Measurements from ENCODE around the gene FADD.

The FADD gene

DNA sequence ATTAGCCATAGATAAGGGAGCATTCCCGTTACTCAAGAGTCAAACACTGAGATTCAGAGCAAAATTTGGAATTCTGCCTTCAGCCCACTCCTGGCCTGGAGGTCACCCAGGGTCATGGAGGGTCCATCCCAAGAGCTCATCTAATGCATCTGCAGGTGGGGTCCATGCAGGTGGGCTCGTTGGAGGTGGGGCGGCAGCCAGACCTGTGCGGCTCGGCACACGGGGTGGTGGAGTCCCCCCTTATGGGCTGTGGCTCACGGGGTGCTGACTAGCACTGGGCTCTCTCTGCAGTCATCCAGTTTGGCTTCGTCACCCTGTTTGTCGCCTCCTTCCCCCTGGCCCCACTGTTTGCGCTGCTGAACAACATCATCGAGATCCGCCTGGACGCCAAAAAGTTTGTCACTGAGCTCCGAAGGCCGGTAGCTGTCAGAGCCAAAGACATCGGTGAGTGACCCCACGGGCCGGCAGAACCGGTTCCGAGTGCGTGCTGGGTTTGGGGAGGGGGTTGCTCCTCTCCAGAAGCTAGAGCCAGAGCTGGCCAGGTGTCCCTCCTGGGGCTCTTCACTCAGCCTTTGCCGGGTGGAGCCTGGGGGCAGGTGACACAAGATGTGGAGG is 32.4 kb upstream of the FADD start:
- no peak overlapping the region for H3K27ac ChIP-seq (ENCODE audit: insufficient read depth in 1 of 2, low read depth in 1 of 2, low read length in 2 of 2, poor library complexity in 1 of 2, severe bottlenecking in 2 of 2)
- peaks cover 0 to 28% (median 0%) of the 10 kb centered on the region in 5 experiments for H3K27me3 ChIP-seq (replicated peaks in 2 of 5; ENCODE audit: control insufficient read depth in 4 of 5, insufficient read depth in 5 of 5, low read length in 4 of 5)
- 95% methylated on average over 20 of the region's 22 CpGs for WGBS (ENCODE audit: insufficient coverage)
- DNase-seq: no peak
- CTCF ChIA-PET: interaction anchor here (0.9 kb wide), 1 partner anchor 250 kb away, joined by 3 read pairs; no protein-coding TSS in a partner anchor
- H3K4me1 ChIP-seq (ENCODE audit: control extremely low read depth in 1 of 4, control insufficient read depth in 4 of 4, insufficient read depth in 4 of 4, low read length in 3 of 4): peaks cover 0 to 6% (median 0%) of the 10 kb centered on the region in 4 experiments
- H3K9me3 ChIP-seq (ENCODE audit: control extremely low read depth in 1 of 5, control insufficient read depth in 4 of 5, insufficient read depth in 2 of 5, low read depth in 1 of 5, low read length in 4 of 5): no peaks in the 10 kb centered on the region
- H3K4me3 ChIP-seq (ENCODE audit: control insufficient read depth in 1 of 7, extremely low read depth in 1 of 7, insufficient read depth in 4 of 7, low read depth in 2 of 7, low read length in 6 of 7): no peak overlapping the region
- POLR2A ChIA-PET: interaction anchor here (0.6 kb wide), 1 partner anchor 81 kb away, joined by 3 read pairs; no protein-coding TSS in a partner anchor
- H3K36me3 ChIP-seq (ENCODE audit: control insufficient read depth in 4 of 4, insufficient read depth in 4 of 4, low read length in 3 of 4): no peaks in the 10 kb centered on the region

DNA sequence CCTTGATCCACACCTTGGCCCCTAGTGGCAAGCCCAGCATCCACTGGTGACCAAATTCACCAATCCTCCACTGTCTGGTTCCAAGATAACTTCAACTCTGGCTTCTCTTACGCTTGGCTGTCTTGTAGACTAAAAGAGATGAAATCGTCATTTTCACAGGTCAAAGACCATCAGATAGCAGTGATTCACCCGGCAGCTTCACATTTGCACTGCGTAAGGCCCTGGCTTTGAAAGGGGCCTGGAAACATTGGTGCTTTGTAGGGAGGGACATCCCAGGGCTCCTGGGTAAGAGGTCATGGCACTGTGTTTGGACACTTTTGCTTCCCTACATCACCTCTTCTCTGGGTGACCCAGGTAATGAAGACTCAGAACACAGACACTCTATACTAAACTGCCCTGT is 30.1 kb upstream of the FADD start:
- no peaks in the 10 kb centered on the region for H3K36me3 ChIP-seq (ENCODE audit: control insufficient read depth in 4 of 4, insufficient read depth in 4 of 4, low read length in 3 of 4)
- ChIA-PET POLR2A (no interaction called here), CTCF (interaction anchor here (0.6 to 1.1 kb wide), 2 partner anchors 12 to 23 kb away, joined by 3 read pairs; no protein-coding TSS in a partner anchor)
- no peak overlapping the region for H3K4me3 ChIP-seq (ENCODE audit: control insufficient read depth in 1 of 7, extremely low read depth in 1 of 7, insufficient read depth in 4 of 7, low read depth in 2 of 7, low read length in 6 of 7)
- 92% methylated on average over 4 of the region's 4 CpGs for WGBS (ENCODE audit: insufficient coverage)
- no peaks in the 10 kb centered on the region for H3K9me3 ChIP-seq (ENCODE audit: control extremely low read depth in 1 of 5, control insufficient read depth in 4 of 5, insufficient read depth in 2 of 5, low read depth in 1 of 5, low read length in 4 of 5)
- H3K27ac ChIP-seq (ENCODE audit: insufficient read depth in 1 of 2, low read depth in 1 of 2, low read length in 2 of 2, poor library complexity in 1 of 2, severe bottlenecking in 2 of 2): no peak overlapping the region
- peaks cover 0 to 19% (median 0%) of the 10 kb centered on the region in 5 experiments for H3K27me3 ChIP-seq (replicated peaks in 2 of 5; ENCODE audit: control insufficient read depth in 4 of 5, insufficient read depth in 5 of 5, low read length in 4 of 5)
- no peak for DNase-seq
- H3K4me1 ChIP-seq (ENCODE audit: control extremely low read depth in 1 of 4, control insufficient read depth in 4 of 4, insufficient read depth in 4 of 4, low read length in 3 of 4): peaks cover 0 to 6% (median 0%) of the 10 kb centered on the region in 4 experiments

DNA sequence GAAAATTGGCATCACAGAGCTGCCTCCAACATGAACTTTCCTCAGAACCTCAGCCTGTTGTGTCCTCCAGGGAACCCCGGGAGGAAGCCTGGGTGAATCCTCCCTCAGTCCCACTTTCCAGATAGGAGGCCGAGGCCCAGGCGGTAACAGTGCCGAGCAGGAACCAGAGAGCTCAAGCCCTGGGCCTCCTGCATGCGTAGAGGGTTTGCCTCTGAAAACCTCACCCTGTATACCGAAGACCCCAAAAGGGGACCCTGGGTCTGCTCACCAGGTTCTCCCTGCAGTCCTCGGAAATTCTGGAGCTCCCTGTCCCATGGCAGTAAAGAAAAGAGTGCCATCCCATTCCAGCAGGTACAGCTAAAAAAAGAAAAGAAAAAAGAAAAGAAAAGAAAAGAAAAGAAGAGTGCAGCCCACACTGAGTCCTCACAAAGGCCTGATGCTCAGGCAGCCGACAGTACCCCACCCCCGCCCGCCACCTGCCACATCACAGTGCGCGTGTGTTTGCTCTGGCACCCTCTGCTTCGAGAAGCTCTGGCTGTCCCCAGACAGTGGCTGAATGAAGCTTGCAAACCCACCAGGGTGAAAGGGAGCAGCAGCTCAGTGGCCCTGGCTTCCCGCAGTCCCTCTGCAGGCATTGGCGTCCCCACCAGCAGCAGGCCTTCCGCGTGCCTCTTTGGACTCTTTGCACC is 28.4 kb upstream of the FADD start:
- H3K4me1 ChIP-seq (ENCODE audit: control extremely low read depth in 1 of 4, control insufficient read depth in 4 of 4, insufficient read depth in 4 of 4, low read length in 3 of 4): peaks cover 0 to under 1% (median 0%) of the 10 kb centered on the region in 4 experiments
- no peaks in the 10 kb centered on the region for H3K36me3 ChIP-seq (ENCODE audit: control insufficient read depth in 4 of 4, insufficient read depth in 4 of 4, low read length in 3 of 4)
- H3K27ac ChIP-seq (ENCODE audit: insufficient read depth in 1 of 2, low read depth in 1 of 2, low read length in 2 of 2, poor library complexity in 1 of 2, severe bottlenecking in 2 of 2): no peak overlapping the region
- POLR2A ChIA-PET: interaction anchor here (0.6 kb wide), 1 partner anchor 9 kb away, joined by 4 read pairs; no protein-coding TSS in a partner anchor
- peaks cover 0 to 4% (median 0%) of the 10 kb centered on the region in 5 experiments for H3K27me3 ChIP-seq (replicated peaks in 2 of 5; ENCODE audit: control insufficient read depth in 4 of 5, insufficient read depth in 5 of 5, low read length in 4 of 5)
- CTCF ChIA-PET: no interaction called here
- 95% methylated on average over 17 of the region's 17 CpGs for WGBS (ENCODE audit: insufficient coverage)
- no peak for DNase-seq
- no peaks in the 10 kb centered on the region for H3K9me3 ChIP-seq (ENCODE audit: control extremely low read depth in 1 of 5, control insufficient read depth in 4 of 5, insufficient read depth in 2 of 5, low read depth in 1 of 5, low read length in 4 of 5)
- H3K4me3 ChIP-seq (ENCODE audit: control insufficient read depth in 1 of 7, extremely low read depth in 1 of 7, insufficient read depth in 4 of 7, low read depth in 2 of 7, low read length in 6 of 7): no peak overlapping the region

DNA sequence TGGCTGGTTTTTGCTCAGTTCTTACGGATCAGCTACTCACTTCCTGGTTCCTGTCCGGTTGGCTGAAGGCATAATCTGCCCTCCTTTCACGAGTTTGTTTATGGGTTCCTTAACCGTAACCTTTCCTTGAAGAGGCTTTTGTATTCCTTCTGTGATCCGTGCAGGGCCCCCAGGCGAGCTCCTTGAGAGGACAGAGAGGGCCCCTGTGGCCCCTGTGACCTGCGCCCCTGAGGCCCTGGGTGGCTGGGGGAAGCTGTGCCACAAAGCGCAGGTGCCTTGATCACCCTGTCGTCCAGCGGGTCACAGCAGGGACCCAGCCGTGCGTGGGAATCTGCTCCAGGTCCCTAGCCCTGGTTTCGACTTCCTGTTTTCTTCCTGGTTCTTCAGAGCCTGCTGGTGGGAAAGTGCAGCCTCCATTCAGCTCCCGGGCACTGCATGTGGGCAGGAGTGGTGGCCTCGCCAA is 27.8 kb upstream of the FADD start:
- ChIA-PET CTCF (no interaction called here), POLR2A (interaction anchor here (0.6 kb wide), 1 partner anchor 10 kb away, joined by 4 read pairs; no protein-coding TSS in a partner anchor)
- H3K36me3 ChIP-seq (ENCODE audit: control insufficient read depth in 4 of 4, insufficient read depth in 4 of 4, low read length in 3 of 4): no peaks in the 10 kb centered on the region
- H3K4me3 ChIP-seq (ENCODE audit: control insufficient read depth in 1 of 7, extremely low read depth in 1 of 7, insufficient read depth in 4 of 7, low read depth in 2 of 7, low read length in 6 of 7): no peak overlapping the region
- peaks cover 0 to 4% (median 0%) of the 10 kb centered on the region in 5 experiments for H3K27me3 ChIP-seq (replicated peaks in 2 of 5; ENCODE audit: control insufficient read depth in 4 of 5, insufficient read depth in 5 of 5, low read length in 4 of 5)
- no peak for DNase-seq
- no peak overlapping the region for H3K27ac ChIP-seq (ENCODE audit: insufficient read depth in 1 of 2, low read depth in 1 of 2, low read length in 2 of 2, poor library complexity in 1 of 2, severe bottlenecking in 2 of 2)
- no peaks in the 10 kb centered on the region for H3K9me3 ChIP-seq (ENCODE audit: control extremely low read depth in 1 of 5, control insufficient read depth in 4 of 5, insufficient read depth in 2 of 5, low read depth in 1 of 5, low read length in 4 of 5)
- no peaks in the 10 kb centered on the region for H3K4me1 ChIP-seq (ENCODE audit: control extremely low read depth in 1 of 4, control insufficient read depth in 4 of 4, insufficient read depth in 4 of 4, low read length in 3 of 4)
- 84% methylated on average over 15 of the region's 15 CpGs for WGBS (ENCODE audit: insufficient coverage)

DNA sequence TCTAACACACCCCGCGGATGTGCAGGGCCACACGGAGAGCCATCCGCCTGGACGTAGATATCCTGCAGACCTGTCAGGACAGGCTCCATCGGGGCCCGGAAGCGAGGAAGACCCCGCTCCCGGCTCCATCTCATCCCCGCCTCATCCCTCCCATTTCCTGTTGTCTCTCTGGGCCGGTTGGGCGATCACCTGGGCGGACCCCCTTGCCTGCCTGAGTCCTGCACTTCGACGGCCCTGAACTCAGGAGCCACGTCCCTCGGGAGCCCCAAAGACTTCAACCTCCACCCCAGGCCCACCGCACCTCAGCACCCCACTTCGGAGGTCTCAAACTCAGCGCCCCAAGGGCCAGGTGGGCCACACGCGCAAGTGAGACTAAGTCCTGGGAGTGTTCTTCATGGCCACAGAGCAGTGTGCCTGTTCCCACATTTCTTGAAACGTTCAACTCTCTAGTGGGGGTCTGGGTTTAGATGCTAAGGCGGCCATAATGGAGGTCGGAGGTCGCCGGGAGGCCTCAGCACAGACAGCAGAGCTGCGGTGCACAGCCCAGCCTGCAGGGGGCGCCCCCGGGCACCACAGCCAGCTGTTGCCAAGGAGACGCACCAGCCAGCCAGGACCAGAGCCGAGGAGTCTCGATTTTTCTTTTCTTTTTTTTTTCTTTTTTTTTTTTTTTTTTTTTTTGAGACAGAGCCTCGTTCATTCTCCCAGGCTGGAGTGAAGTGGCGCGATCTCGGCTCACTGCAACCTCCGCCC is 26.0 kb upstream of the FADD start:
- Histone ChIP-seq H3K27ac (ENCODE audit: insufficient read depth in 1 of 2, low read depth in 1 of 2, low read length in 2 of 2, poor library complexity in 1 of 2, severe bottlenecking in 2 of 2) (no peak overlapping the region), H3K27me3 (replicated peaks in 2 of 5; ENCODE audit: control insufficient read depth in 4 of 5, insufficient read depth in 5 of 5, low read length in 4 of 5) (peaks cover 0 to 4% (median 0%) of the 10 kb centered on the region in 5 experiments), H3K4me3 (ENCODE audit: control insufficient read depth in 1 of 7, extremely low read depth in 1 of 7, insufficient read depth in 4 of 7, low read depth in 2 of 7, low read length in 6 of 7) (no peak overlapping the region), H3K36me3 (ENCODE audit: control insufficient read depth in 4 of 4, insufficient read depth in 4 of 4, low read length in 3 of 4) (no peaks in the 10 kb centered on the region), H3K4me1 (ENCODE audit: control extremely low read depth in 1 of 4, control insufficient read depth in 4 of 4, insufficient read depth in 4 of 4, low read length in 3 of 4) (no peaks in the 10 kb centered on the region), H3K9me3 (ENCODE audit: control extremely low read depth in 1 of 5, control insufficient read depth in 4 of 5, insufficient read depth in 2 of 5, low read depth in 1 of 5, low read length in 4 of 5) (no peaks in the 10 kb centered on the region)
- ChIA-PET POLR2A (no interaction called here), CTCF (interaction anchor here (0.9 kb wide), 1 partner anchor 266 kb away, joined by 3 read pairs; no protein-coding TSS in a partner anchor)
- WGBS (ENCODE audit: insufficient coverage): 89% methylated on average over 36 of the region's 39 CpGs
- DNase-seq: peak; percentile 27 to 64 (median 57)

DNA sequence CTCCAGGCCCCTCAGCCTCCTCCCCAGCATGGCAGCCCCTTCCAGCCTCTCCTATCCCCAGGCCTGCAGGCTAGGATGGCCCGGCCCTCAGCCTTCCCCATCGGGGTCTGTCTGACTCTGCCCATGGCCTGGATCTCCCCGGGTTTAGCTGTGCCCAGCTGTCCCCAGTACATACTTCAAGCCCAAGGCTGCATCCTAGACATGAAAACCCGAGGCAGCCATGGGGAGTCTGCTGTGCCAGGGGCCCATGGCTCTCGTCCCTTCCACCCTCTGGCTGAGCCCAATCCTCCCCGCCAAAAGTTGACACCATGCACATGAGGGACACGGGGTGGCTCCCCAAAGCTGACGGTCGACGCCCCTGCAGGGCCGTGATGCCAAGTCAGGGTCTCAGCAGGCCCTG is 22.2 kb upstream of the FADD start:
- DNase-seq: no peak
- Histone ChIP-seq H3K27ac (ENCODE audit: insufficient read depth in 1 of 2, low read depth in 1 of 2, low read length in 2 of 2, poor library complexity in 1 of 2, severe bottlenecking in 2 of 2) (no peak overlapping the region), H3K4me1 (ENCODE audit: control extremely low read depth in 1 of 4, control insufficient read depth in 4 of 4, insufficient read depth in 4 of 4, low read length in 3 of 4) (no peaks in the 10 kb centered on the region), H3K36me3 (ENCODE audit: control insufficient read depth in 4 of 4, insufficient read depth in 4 of 4, low read length in 3 of 4) (no peaks in the 10 kb centered on the region), H3K4me3 (ENCODE audit: control insufficient read depth in 1 of 7, extremely low read depth in 1 of 7, insufficient read depth in 4 of 7, low read depth in 2 of 7, low read length in 6 of 7) (no peak overlapping the region), H3K27me3 (replicated peaks in 2 of 5; ENCODE audit: control insufficient read depth in 4 of 5, insufficient read depth in 5 of 5, low read length in 4 of 5) (peaks cover 0 to 6% (median 0%) of the 10 kb centered on the region in 5 experiments), H3K9me3 (ENCODE audit: control extremely low read depth in 1 of 5, control insufficient read depth in 4 of 5, insufficient read depth in 2 of 5, low read depth in 1 of 5, low read length in 4 of 5) (no peaks in the 10 kb centered on the region)
- WGBS (ENCODE audit: insufficient coverage): 91% methylated on average over 10 of the region's 11 CpGs
- POLR2A ChIA-PET: no interaction called here
- CTCF ChIA-PET: no interaction called here

Measured in common myeloid progenitor, CD34-positive (primary cell).